ENCODE data around the gene DPYSL5.

Gene DPYSL5

DNA sequence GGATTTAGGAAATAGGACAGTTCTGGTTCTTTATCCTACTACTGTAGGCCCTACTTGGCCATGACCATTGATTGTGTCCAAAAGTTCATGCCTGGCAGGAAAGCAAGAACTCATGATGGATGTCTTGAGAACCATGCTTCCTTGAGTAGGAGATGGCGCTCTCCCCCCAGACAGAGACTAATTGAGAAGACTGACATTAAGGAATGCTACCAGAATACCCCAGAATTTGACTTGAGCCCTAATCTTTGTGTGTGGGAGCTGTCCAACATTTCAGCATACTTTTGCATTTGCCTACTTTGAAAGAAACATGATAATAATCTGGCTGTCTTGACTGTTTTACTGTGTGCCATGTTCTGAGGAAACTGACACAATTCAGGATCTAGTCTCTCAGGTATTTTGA is 145.8 kb downstream of the DPYSL5 start:
- peak; percentile 21 for DNase-seq (ENCODE audit: low spot score)

GRCh38 chr2:26994983-26995382 is 147.1 kb downstream of the DPYSL5 start:
- DNase-seq (ENCODE audit: low spot score): no peak

DNA sequence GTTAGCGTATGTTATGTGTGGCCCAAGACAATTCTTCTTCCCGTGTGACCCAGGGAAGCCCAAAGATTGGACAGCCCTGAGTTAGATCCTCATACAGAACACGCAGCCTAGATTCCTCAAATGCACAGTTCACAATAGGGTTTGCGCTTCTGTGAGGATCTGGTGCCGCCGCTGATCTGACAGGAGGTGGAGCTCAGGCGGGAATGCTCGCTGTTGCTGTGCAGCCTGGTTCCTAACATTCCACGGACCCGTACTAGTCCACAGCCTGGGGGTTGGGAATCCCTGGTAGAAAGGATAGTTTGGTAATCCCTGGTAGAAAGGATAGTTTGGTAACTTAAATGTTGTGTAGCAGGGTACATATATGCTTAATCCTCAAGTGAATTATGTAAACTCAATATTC is 149.5 kb downstream of the DPYSL5 start:
- no peak for DNase-seq (ENCODE audit: low spot score)

- DNase-seq (ENCODE audit: low spot score): no peak
Measured at GRCh38 chr2:26998323-26998722, 150.4 kb downstream of the DPYSL5 start.

Measured in RKO (cell line).